HepG2 (cell line): ENCODE results near the gene NSMF.

Source experiments
- KDM5B ChIP-seq: sonication (generic); formaldehyde crosslinking; IDR thresholded peaks from 2 replicates; pipeline ENCODE4 v1.4.0; 2020; ENCODE audit warnings: missing genetic modification reagents, mild to moderate bottlenecking, borderline replicate concordance
- POGK ChIP-seq: sonication (generic); formaldehyde crosslinking; conservative IDR thresholded peaks from 2 replicates; pipeline ENCODE4 v1.8.0; 2022; ENCODE audit warnings: mild to moderate bottlenecking, moderate library complexity, missing genetic modification reagents

- TF ChIP-seq POGK (CRISPR knock-in tag) (no peak), KDM5B (CRISPR knock-in tag) (no peak)
Observed at GRCh38 chr9:137449931-137450538, 9.1 kb downstream of the NSMF start.
